ENCODE results near the gene CD14.
"Not testable (repeated sequence)": the region's sequence is repeated elsewhere in the genome, so short reads cannot be mapped to it uniquely, and the experiment has no call there.

CD14 gene

DNA sequence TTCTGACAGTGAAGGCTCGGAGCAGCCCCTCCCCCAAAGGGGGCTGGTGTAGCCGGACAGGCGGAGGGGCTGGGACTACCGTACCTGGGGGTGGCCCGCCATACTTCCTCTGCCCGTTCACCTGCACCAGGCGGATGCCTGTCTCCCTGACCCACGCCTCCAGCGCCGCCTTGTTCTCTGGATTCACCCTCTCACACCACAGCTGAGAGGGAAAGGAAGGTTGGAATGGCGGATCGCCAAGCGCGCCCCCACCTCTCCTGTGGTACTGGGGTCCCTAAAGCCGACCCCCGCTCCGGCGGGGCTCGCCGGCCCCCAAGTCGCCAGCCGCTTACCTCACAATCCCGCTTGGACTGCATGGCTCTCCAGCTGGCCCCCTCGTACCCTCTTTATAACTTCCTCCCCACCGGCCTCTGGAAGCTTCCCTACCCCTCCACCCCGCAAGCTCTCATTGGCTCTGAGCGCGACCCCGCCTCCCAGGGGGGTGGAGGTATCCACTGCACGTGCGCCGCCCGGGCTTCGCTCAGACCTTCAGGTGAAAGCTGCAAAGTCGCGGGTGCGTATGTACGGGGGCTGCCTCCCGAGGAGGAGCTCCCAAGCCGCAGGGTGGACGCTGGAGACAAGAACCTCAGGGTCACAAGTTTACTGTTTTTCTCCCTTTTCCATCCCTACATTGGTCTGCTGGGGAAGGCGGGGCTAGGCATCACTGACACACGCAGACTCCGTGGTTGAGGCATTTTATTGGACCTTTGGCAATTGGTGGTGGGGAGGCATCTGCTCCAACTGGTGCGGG lies 40.4 kb upstream of the CD14 start, which contains the start of gene DND1:
TSS of gene DND1 (minus strand) at position 390 of the 790 bp plus-strand sequence. CDS start at position 356, 34 bp downstream.
- no peak for DNase-seq
- Histone ChIP-seq H3K36me3 (peaks cover 78% of the 10 kb centered on the region), H3K4me3 (ENCODE audit: low read depth, low read length) (no peak within 1 kb of the TSS), H3K9me3 (ENCODE audit: severe bottlenecking) (no peaks in the 10 kb centered on the region), H3K27ac (no peak within 1 kb of the TSS), H3K27me3 (ENCODE audit: insufficient read depth, low read depth, severe bottlenecking) (no peaks in the 10 kb centered on the region)
- TF ChIP-seq, protein P1, sequence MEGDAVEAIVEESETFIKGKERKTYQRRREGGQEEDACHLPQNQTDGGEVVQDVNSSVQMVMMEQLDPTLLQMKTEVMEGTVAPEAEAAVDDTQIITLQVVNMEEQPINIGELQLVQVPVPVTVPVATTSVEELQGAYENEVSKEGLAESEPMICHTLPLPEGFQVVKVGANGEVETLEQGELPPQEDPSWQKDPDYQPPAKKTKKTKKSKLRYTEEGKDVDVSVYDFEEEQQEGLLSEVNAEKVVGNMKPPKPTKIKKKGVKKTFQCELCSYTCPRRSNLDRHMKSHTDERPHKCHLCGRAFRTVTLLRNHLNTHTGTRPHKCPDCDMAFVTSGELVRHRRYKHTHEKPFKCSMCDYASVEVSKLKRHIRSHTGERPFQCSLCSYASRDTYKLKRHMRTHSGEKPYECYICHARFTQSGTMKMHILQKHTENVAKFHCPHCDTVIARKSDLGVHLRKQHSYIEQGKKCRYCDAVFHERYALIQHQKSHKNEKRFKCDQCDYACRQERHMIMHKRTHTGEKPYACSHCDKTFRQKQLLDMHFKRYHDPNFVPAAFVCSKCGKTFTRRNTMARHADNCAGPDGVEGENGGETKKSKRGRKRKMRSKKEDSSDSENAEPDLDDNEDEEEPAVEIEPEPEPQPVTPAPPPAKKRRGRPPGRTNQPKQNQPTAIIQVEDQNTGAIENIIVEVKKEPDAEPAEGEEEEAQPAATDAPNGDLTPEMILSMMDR (IDR thresholded peaks at IDR 0.05; ENCODE audit: low read depth, low read length), result no peak

DNA sequence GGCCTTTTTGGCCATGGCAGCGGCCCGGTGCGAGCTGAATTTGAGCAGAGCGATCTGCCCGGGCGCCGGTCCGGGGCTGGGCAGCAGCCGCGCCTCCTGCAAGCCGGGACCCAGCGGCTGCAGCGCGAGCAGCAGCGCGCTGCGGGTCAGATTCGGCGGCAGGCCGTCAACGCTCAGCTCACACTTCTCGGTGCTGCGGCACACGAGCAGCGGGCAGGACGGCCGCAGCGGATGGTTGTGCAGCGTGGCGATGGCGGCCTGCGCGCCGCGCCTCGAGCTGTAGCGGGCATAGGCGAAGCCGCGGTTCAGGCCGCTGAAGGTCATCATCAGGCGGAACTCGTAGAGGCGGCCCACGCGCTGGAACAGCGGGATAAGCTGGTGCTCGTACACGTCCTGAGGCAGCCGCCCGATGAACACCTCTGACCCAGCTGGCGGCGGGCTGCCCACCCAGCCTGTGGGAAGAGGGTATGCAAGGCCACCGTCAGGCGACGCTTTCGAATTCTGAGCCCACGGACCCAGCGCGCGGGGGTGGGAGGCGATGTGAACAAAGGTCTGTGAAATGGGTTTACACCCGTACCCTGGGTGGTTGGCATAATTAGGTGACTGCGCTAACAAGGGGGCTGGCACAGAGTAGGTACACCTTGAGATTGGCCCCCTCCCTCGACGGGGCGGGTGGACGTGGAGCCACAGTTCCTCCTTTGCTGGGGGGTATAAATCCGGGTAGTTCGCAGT lies 39.6 kb upstream of the CD14 start:
- H3K27ac ChIP-seq, result no peak overlapping the region
- no peak overlapping the region for H3K4me3 ChIP-seq (ENCODE audit: low read depth, low read length)

GRCh38 chr5:140671472-140672125 lies 38.6 kb upstream of the CD14 start:
- Histone ChIP-seq H3K4me3 (ENCODE audit: low read depth, low read length) (no peak overlapping the region), H3K27ac (no peak overlapping the region), H3K9me3 (ENCODE audit: severe bottlenecking) (no peaks in the 10 kb centered on the region), H3K27me3 (ENCODE audit: insufficient read depth, low read depth, severe bottlenecking) (no peaks in the 10 kb centered on the region), H3K36me3 (peaks cover 69% of the 10 kb centered on the region)
- TF ChIP-seq, protein P1 (IDR thresholded peaks at IDR 0.05; ENCODE audit: low read depth, low read length), result no peak
- no peak for DNase-seq

More for the DNA sequence above, 39.6 kb upstream of the CD14 start:
- TF ChIP-seq, protein P1 (IDR thresholded peaks at IDR 0.05; ENCODE audit: low read depth, low read length), result no peak
- DNase-seq, result no peak
- Histone ChIP-seq H3K36me3 (peaks cover 75% of the 10 kb centered on the region), H3K9me3 (ENCODE audit: severe bottlenecking) (no peaks in the 10 kb centered on the region), H3K27me3 (ENCODE audit: insufficient read depth, low read depth, severe bottlenecking) (no peaks in the 10 kb centered on the region)

DNA sequence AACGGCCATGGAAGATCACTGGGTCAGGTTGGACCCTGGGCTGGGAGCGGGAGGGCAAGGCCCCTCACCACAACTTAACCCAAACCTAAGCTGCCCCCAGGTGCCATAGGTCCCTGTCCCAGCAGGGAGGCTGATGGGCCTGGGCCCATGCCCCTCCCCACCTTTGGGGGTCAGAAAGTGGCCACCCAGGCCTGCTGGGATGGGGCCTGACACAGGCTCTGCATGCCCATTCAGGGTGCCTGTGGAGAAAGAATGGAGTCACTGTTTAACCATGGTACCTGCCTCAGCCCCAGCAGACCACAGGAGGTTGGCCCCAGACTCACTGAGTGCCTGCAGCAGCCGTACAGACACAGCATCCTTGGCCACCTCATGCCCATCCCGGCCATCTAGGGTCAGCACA lies 38.1 kb upstream of the CD14 start:
- peaks cover 67% of the 10 kb centered on the region for H3K36me3 ChIP-seq
- not testable (repeated sequence) for H3K27me3 ChIP-seq (ENCODE audit: insufficient read depth, low read depth, severe bottlenecking); DNase-seq; H3K9me3 ChIP-seq (ENCODE audit: severe bottlenecking); H3K27ac ChIP-seq; H3K4me3 ChIP-seq (ENCODE audit: low read depth, low read length)

DNA sequence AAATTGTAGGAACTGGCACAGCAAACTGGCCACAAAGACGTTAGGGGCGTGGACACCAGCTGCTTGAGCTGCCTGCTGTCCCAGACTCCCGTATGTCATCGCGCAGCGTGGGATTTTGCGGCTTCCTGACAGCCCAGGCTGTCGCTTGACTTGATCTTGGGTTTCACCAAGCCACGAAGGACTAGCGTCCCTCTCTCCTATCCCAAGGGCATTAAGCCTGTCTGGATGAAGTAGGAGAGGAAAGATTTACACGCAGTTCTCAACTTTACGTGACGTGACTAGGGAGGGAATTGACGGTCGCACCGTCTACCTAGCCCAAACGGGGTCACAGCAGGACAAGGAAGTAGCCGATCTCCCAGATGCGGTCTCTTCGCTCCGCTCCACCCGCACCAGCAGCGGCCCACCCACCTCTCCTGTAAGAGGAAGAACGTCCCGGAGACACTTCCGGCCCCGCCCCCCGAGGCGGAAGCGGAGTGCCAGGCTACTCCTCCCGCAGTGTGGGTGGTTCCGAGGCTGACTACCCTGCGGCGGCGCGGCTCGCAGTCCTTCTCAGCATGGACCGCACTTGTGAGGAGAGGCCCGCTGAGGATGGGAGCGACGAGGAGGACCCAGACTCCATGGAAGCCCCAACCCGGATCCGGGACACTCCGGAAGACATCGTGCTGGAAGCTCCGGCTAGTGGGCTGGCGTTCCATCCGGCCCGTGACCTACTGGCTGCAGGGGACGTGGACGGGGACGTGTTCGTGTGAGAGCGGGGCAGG lies 31.6 kb upstream of the CD14 start, which contains the start of gene WDR55:
TSS of gene WDR55 (plus strand) at position 546 of the 761 bp plus-strand sequence. CDS start at position 555, 9 bp downstream.
- no peaks in the 10 kb centered on the region for H3K27me3 ChIP-seq (ENCODE audit: insufficient read depth, low read depth, severe bottlenecking)
- peak; percentile 98 for DNase-seq
- H3K4me3 ChIP-seq (ENCODE audit: low read depth, low read length), result peak within 1 kb of the TSS; percentile 94
- no peaks in the 10 kb centered on the region for H3K9me3 ChIP-seq (ENCODE audit: severe bottlenecking)
- peaks cover 65% of the 10 kb centered on the region for H3K36me3 ChIP-seq
- TF ChIP-seq, protein P1 (IDR thresholded peaks at IDR 0.05; ENCODE audit: low read depth, low read length), result no peak
- peak within 1 kb of the TSS; percentile 86 for H3K27ac ChIP-seq
